Fibroblast of lung (primary cell): Measurements from ENCODE around the gene HOXC10. TPM values are rescaled to one million over a fixed set of nuclear protein-coding genes. Genes with fewer than 3 reads are reported as not detected.

ENCODE experiments used
- DNase-seq, 2 donors: peaks; one replicate each; pipeline versions ENCODE4 v3.0.0 to v3.0.0-alpha.2; 2010; ENCODE audit warnings: low read depth in 2 of 2
- H2AFZ ChIP-seq: 2 replicates; pipeline ENCODE4 v1.5.1; 2012; ENCODE audit warnings: low read length, control low read depth, inconsistent platforms
- H3K27ac ChIP-seq: 2 replicates; pipeline ENCODE4 v1.5.1; 2011; ENCODE audit warnings: low read length, control low read depth; ENCODE audit not compliant: insufficient read depth
- H3K27me3 ChIP-seq: 2 replicates; pipeline ENCODE4 v1.5.1; 2011; ENCODE audit warnings: mild to moderate bottlenecking, low read length; ENCODE audit not compliant: control insufficient read depth, insufficient read depth
- H3K36me3 ChIP-seq: 2 replicates; pipeline ENCODE4 v1.5.1; 2011; ENCODE audit warnings: low read length; ENCODE audit not compliant: control insufficient read depth, insufficient read depth
- H3K4me1 ChIP-seq: 2 replicates; pipeline ENCODE4 v1.5.1; 2011; ENCODE audit warnings: low read length; ENCODE audit not compliant: control insufficient read depth, insufficient read depth; ENCODE audit errors: extremely low read depth
- H3K4me2 ChIP-seq: 2 replicates; pipeline ENCODE4 v1.5.1; 2011; ENCODE audit warnings: low read length, control low read depth; ENCODE audit not compliant: insufficient read depth; ENCODE audit errors: extremely low read depth
- H3K4me3 ChIP-seq, 4 experiments: fragments of 200-600 bp in 1 of 4; sonication (generic) in 1 of 4; replicated peaks in 1 of 4; 2 replicates each; pipeline ENCODE4 v1.5.1; 2011 to 2016; ENCODE audit warnings: low read length in 4 of 4, low read depth in 3 of 4, mild to moderate bottlenecking in 3 of 4, control low read depth in 2 of 4, inconsistent platforms in 1 of 4, mixed read lengths in 1 of 4; ENCODE audit not compliant: insufficient read depth in 1 of 4; ENCODE audit errors: control extremely low read depth in 1 of 4
- H3K79me2 ChIP-seq: 2 replicates; pipeline ENCODE4 v1.5.1; 2012; ENCODE audit warnings: mild to moderate bottlenecking, low read length, inconsistent platforms; ENCODE audit not compliant: control insufficient read depth, insufficient read depth
- H3K9ac ChIP-seq: 2 replicates; pipeline ENCODE4 v1.5.1; 2011; ENCODE audit warnings: mild to moderate bottlenecking, low read length, control low read depth; ENCODE audit not compliant: insufficient read depth
- H3K9me3 ChIP-seq: 2 replicates; pipeline ENCODE4 v1.5.1; 2012; ENCODE audit warnings: low read depth, low read length; ENCODE audit not compliant: control insufficient read depth, insufficient read depth
- H4K20me1 ChIP-seq: 2 replicates; pipeline ENCODE4 v1.5.1; 2011; ENCODE audit warnings: low read length; ENCODE audit not compliant: control insufficient read depth, insufficient read depth; ENCODE audit errors: extremely low read depth
- CTCF ChIP-seq, 2 donors: IDR thresholded peaks in 1 of 2; conservative IDR thresholded peaks in 1 of 2; 1 replicate in 1 of 2; 2 replicates in 1 of 2; pipeline ENCODE4 v1.5.1; 2011 to 2012; ENCODE audit warnings: low read length in 2 of 2, control low read depth in 1 of 2, inconsistent platforms in 1 of 2, low read depth in 1 of 2, mild to moderate bottlenecking in 1 of 2
- EZH2 ChIP-seq: IDR thresholded peaks from 2 replicates; pipeline ENCODE4 v1.5.1; 2012; ENCODE audit warnings: low read length, control low read depth, mild to moderate bottlenecking; ENCODE audit errors: missing control alignments
- polyA minus RNA-seq: library from RNA; depleted of rRNA, polyadenylated mRNA; stranded (reverse); fragments of >200 nt; gene quantifications from 2 replicates; pipeline ENCODE4 v1.2.3, GENCODE V29; 2011; ENCODE audit warnings: low replicate concordance
- polyA plus RNA-seq, 2 donors: library from polyadenylated mRNA; depleted of rRNA in 1 of 2; stranded (reverse) in 1 of 2; unstranded in 1 of 2; fragments of >200 nt; gene quantifications; 2 replicates each; pipeline ENCODE4 v1.2.1, GENCODE V29; 2011 to 2012; ENCODE audit warnings: missing spikeins in 1 of 2
- total RNA-seq: library from RNA; depleted of rRNA; stranded (reverse); fragments of >200 nt; gene quantifications from 2 replicates; pipeline ENCODE4 v1.2.1, GENCODE V29; 2014

Gene HOXC10
- not detected in 2 replicates for total RNA-seq
- polyA plus RNA-seq, result 0.06 TPM in 1 of 2 replicates, not detected in the other
- not detected in 2 replicates for polyA plus RNA-seq (2012)
- not detected in 2 replicates for polyA minus RNA-seq

- Histone ChIP-seq H3K9me3 (no peaks in the 10 kb centered on the region), H3K4me1 (no peaks in the 10 kb centered on the region), H3K27ac (no peak within 1 kb of the TSS), H3K4me2 (no peak within 1 kb of the TSS), H4K20me1 (no peaks in the 10 kb centered on the region), H3K79me2 (no peaks in the 10 kb centered on the region), H2AFZ (no peak within 1 kb of the TSS), H3K4me3 (peak within 1 kb of the TSS in 1 of 4 experiments; percentile 19), H3K27me3 (peaks cover 88% of the 10 kb centered on the region), H3K9ac (no peak within 1 kb of the TSS), H3K36me3 (no peaks in the 10 kb centered on the region)
- peak; percentile 91 for TF ChIP-seq EZH2
- TF ChIP-seq CTCF (conservative IDR thresholded peaks at IDR 0.05 in 1 of 2, IDR thresholded peaks at IDR 0.05 in 1 of 2; ENCODE audit: low read depth in 1 of 2, low read length in 2 of 2), result peak; percentile 25 to 54
- peak; percentile 49 to 77 for DNase-seq
These were observed at the start of gene HOXC10 for GRCh38 chr12:53984901-53985691. TSS of gene HOXC10 (plus strand) at chr12:53985146. CDS start at chr12:53985260, 114 bp downstream.

- no peak overlapping the region for H3K4me3 ChIP-seq
- DNase-seq, result no peak
- no peak overlapping the region for H2AFZ ChIP-seq
These were observed 49.3 kb upstream of the HOXC10 start for GRCh38 chr12:53935383-53936341.

More at GRCh38 chr12:53935383-53936341, 49.3 kb upstream of the HOXC10 start:
- Histone ChIP-seq H3K79me2 (no peaks in the 10 kb centered on the region), H4K20me1 (no peaks in the 10 kb centered on the region), H3K9me3 (no peaks in the 10 kb centered on the region), H3K4me1 (no peaks in the 10 kb centered on the region), H3K27ac (no peak overlapping the region), H3K4me2 (no peak overlapping the region), H3K36me3 (no peaks in the 10 kb centered on the region), H3K9ac (no peak overlapping the region), H3K27me3 (peaks cover 86% of the 10 kb centered on the region)
- peak; percentile 61 for TF ChIP-seq EZH2
- no peak for TF ChIP-seq CTCF (conservative IDR thresholded peaks at IDR 0.05 in 1 of 2, IDR thresholded peaks at IDR 0.05 in 1 of 2; ENCODE audit: low read depth in 1 of 2, low read length in 2 of 2)
